ENCODE measurements around the gene STYXL2.
A peak's percentile ranks its signal among the peaks of the same experiment; 100 is the strongest.

Gene STYXL2

GRCh38 chr1:167081594-167082156 lies 12.2 kb upstream of the STYXL2 start:
- no peak for DNase-seq

GRCh38 chr1:167082511-167083027 lies 11.3 kb upstream of the STYXL2 start:
- DNase-seq, result no peak

GRCh38 chr1:167083066-167083665 lies 10.7 kb upstream of the STYXL2 start:
- peak; percentile 17 for DNase-seq

DNA sequence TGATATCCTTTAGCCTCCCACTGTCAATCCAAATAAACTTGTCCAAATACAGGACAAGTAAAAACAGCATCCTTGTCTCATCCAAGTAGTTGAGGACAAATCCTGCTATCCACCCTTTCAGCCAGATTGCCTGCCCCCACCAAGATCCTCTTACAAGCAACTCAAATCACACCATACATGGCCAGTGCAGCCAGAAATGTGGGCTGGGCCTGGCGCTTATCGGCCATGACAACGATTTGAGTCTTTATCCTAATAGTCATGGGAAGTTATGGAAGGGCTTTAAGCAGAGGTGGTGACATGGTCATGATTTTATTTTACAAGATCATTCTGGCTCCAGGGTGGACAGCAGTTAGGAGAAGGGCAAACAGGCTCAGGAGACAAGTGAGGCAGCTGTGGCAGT lies 10.0 kb upstream of the STYXL2 start:
- DNase-seq, result no peak

DNA sequence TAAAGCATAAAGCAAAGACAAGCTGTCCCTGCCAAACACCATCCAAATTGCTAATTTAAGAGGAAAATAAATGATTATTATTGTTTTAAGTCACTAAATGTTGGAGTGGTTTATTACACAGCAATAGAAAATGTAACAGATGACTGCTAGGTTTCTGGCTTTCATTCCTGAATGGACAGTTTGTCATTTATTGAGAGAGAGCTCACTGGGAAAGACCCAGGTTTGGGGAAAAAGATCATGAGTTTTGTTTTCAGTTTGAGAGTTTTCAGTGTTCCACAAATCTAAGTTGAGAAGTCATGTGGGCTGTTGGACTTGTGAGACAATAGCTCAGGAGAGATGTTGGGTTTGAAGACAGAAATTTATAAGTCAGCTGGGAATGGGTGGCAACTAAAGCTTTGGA lies 9.1 kb upstream of the STYXL2 start:
- no peak for DNase-seq

DNA sequence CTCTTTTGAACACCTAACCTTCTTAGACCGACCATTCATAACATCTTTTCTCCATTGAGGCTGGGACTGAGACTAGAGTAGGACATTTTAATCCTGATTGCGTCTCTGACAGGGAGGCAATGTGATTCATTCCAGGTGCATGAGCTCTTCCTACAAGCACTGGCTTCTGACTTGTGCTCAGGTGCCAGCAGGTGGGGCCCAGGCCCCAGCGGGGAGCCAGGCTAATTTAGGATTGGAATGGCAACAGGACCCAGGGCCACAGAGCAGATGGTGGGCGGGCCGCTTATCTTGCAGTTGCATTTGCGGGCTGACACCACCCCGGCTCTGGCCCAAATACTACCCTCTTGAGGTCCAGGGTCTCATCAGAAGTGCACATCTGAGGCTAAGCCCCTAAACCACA lies 7.8 kb upstream of the STYXL2 start:
- DNase-seq, result no peak

GRCh38 chr1:167086768-167087167 lies 7.1 kb upstream of the STYXL2 start:
- no peak for DNase-seq

- DNase-seq, result no peak
Observed at GRCh38 chr1:167088746-167089417, 5.0 kb upstream of the STYXL2 start.

DNA sequence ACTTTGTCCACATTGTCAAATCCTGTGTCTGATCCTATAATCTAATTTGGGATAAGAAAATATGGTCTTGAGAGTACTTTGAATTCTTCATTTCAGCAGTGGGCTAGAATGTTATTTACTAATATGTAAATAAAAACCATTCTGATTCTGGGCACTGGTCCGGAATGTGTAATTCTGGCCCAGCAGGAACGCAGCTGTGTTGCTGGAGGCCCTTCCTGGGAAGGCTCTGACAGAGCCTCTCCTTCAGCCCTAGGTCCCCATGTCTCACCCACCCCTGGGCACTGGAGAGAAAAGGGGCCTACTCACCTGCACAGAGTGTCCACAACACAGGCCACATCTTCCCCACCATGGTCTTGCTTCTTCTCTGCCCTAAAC lies 3.9 kb upstream of the STYXL2 start:
- no peak for DNase-seq

DNA sequence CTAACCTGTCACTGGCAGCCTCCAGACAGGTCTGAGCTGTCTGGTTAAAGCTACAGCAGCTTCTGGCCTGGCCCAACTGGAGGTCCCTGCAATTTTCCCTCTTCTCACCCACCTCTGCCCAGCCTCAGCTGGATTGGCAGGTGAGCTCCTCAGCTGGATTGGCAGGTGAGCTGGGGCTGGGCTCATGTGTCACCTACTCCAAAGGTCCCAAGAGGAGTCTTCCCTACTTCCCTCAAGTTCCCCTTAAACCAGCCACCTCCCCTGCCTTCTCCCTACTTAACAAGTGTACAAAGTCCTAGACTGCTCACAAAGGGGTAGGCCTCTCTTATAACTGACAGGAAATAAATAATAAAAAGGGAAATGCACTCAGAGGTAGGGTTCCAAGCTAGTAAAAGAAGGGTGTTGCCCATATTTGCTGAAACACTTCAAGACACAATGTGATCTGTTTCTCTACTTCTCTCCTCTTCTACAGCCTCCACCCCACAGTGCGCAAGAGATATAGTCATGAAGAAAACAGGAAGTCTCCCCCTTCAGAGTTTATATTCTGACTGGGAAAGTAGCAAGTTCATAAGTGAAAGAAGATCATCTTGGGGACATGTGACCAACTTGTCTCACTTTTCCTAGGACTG lies 3.4 kb upstream of the STYXL2 start, which contains the start of gene GPA33:
Gene GPA33 (minus strand): TSS at position 64 of the 629 bp plus-strand sequence. CDS start 90 bp downstream, outside the sequence.
- no peak for DNase-seq

- DNase-seq, result no peak
Observed at GRCh38 chr1:167092653-167093052, 1.2 kb upstream of the STYXL2 start.

- no peak for DNase-seq
Observed at GRCh38 chr1:167094690-167095089, 815 bp downstream of the STYXL2 start.

GRCh38 chr1:167095368-167095767 lies 1.5 kb downstream of the STYXL2 start:
- DNase-seq, result no peak

DNA sequence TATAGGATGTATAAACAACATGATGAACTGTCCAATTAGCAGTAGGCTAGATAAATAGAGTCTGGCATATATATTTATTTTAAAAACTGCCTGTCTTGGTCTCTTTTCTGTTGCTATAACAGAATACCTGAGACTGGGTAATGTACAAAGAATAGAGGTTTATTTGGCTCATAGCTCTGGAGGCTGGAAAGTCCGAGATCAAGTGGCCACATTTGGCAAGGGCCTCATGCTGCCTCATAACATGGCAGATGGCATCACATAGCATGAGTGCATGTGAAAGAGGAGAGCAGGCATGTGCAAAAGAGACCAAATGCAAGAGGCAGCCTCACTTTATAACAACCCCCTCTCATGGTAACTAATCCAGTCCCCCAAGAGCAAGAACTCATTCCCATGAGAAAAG lies 6.0 kb downstream of the STYXL2 start:
- no peak for DNase-seq

GRCh38 chr1:167100730-167101129 lies 6.9 kb downstream of the STYXL2 start:
- no peak for DNase-seq

- no peak for DNase-seq
Observed at GRCh38 chr1:167101754-167102153, 7.9 kb downstream of the STYXL2 start.

DNA sequence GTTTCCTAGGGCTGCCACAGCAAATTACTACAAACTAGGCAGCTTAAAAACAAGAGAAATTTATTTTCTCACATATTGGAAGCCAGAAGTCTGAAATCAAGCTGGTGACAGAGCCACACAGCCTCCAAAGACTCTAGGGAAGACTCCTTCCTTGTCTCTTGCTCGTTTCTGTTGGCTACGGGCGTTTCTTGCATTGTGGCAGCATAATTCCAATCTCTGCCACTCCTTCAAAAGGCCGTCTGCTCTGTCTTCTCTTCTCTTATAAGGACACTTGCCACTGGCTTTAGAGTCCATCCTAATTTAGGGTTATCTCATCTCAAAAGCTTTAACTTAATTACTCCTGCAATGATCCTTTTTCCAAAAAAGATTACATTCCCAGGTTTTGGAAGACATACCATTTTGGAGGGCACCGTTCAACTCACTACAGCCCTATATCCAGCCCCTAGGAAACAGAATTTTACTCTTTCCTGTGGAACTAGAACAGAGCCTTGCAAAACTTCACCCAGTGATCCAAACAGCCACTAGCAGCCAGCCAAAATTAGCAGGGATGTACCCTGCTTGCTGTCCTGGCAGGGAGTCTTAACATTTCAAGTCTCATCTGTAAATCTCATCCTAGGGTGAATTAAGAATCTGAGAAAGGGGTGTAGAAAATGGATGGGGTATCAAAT lies 9.2 kb downstream of the STYXL2 start:
- no peak for DNase-seq

- no peak for DNase-seq
Observed at GRCh38 chr1:167104256-167104633, 10.4 kb downstream of the STYXL2 start.

DNA sequence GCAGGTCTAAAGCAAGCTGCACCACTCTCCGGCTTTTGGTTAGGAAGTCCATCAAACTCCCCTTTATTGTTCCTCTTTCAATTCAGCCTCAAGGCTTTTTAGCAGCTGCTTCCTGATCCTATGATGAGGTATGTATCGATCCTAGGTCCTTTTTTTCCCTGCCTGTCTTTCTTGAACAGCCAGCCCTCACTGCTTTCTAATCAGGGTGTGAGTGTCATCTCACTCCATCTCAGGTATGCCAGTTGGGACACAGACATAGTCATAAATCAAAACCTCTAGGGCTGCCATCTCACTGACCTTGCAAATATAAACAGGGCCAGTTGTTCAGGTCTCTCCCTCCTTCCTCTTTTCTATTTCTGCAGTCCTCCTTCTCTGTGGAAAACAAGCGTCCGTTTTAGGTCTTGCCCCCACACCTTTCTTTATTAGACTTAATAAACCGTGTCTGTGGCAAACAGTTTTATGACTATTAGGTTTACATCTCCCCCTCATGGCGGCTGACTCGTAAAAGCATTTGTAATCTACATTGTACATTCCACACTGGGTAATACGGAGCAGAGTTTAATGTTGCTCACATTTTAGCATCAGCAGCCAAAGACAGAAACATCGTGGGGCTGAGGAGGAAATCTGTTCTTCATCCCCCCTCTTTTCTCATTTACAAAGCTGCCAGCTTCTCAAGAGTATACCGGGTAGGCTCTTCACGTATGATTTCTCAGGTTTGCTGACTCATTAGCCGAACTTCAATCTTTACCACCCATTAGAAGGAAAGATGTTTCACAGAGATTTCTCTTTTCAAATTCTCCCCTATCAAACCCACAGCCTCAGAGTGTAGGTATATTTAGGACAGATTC lies 11.6 kb downstream of the STYXL2 start:
- no peak for DNase-seq

GRCh38 chr1:167106119-167106461 lies 12.2 kb downstream of the STYXL2 start:
- no peak for DNase-seq

DNA sequence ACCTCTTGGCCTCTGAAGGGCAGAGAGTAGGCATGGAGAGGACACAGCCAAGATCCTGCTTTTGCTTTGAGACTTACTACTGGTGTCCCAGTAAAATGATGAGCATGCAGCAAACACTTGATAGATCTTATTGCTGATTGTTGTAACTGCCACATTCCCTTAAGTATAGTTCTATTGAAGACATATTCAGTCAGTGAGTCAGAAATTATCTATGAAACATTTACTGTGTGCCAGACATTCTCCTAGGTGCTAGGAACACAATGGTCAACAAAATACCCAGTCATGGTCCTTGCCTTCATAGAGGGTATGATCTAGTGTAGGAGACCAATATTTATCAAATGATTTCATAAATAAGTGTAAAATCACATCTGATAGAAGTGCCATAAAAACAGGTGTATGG lies 13.6 kb downstream of the STYXL2 start:
- no peak for DNase-seq

DNA sequence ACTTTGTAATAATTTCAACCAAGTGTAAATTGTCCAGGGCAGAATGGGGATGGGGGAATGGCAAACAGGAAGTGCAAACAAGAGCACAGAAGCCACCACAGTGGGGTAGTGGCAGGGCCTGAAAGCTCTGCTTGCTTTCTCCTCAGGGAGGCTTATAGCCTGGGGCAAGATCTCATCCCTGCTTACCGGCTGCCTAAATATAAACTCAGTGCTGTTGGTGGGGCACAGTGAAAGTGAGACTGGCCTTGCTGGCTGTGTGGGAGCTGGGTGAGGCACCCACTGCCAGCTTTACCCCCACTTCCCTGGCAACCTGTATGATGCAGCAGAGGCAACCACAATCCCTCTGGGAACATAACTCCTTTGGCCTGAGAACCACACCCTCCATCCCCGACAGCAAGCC lies 15.2 kb downstream of the STYXL2 start:
- DNase-seq, result peak; percentile 74

DNA sequence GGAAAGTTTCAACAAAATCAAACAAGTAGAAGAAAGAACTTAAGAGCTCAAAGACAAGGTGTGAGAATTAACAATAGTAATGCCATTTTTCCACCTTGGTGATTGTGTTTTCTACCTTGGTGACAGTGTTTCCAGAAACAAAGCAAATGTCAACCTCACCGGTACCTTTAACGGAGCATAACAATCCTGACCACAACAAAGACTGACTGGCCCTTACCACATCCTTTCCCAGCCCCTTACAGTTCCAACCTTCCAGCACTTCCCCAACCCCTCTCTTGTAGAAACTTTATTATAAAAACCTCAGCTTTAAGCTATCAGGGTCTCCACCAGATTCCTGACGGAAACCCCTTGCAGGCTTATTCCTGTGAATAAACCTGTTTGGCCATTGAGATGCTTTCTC lies 16.7 kb downstream of the STYXL2 start:
- DNase-seq, result no peak

Data from NCI-H2081 treated with DMSO at 0.1 percent for 48 hours (cell line).